H1 (cell line): ENCODE results near the gene CHD6. TPM values are rescaled to one million over a fixed set of nuclear protein-coding genes. Genes with fewer than 3 reads are reported as not detected.

Experiments
- E2F6 ChIP-seq: IDR thresholded peaks from 2 replicates; pipeline ENCODE4 v1.6.1; 2012; ENCODE audit warnings: inconsistent platforms
- HDAC2 ChIP-seq, 2 experiments: fragments of 300-600 bp in 1 of 2; sonication (generic) in 1 of 2; IDR thresholded peaks; 2 replicates each; pipeline ENCODE4 v1.6.1; 2011 to 2012; ENCODE audit warnings: low read depth in 2 of 2, low read length in 2 of 2, mild to moderate bottlenecking in 2 of 2, moderate library complexity in 2 of 2, borderline replicate concordance in 1 of 2, inconsistent platforms in 1 of 2
- POLR2AphosphoS5 ChIP-seq: IDR thresholded peaks from 2 replicates; pipeline ENCODE4 v1.6.1; 2011; ENCODE audit warnings: low read depth, low read length
- USF2 ChIP-seq: IDR thresholded peaks from 2 replicates; pipeline ENCODE4 v1.6.1; 2011; ENCODE audit warnings: low read length, improper control_type of control experiment
- polyA plus RNA-seq, 7 experiments: library from polyadenylated mRNA; depleted of rRNA in 3 of 7; stranded (reverse) in 5 of 7; unstranded in 2 of 7; fragments of >200 nt in 5 of 7; fragments of 200-250 nt in 2 of 7; gene quantifications; 1 replicate in 5 of 7; 2 replicates in 1 of 7; 4 replicates in 1 of 7; pipeline versions ENCODE4 v1.2.1 to v1.2.3, GENCODE V29; 2011 to 2013; ENCODE audit warnings: missing spikeins in 2 of 7, mixed read lengths in 2 of 7
- total RNA-seq: library from RNA; stranded (reverse); fragmentation: NEBNext Ultra II Directional; extraction: Animal tissue kit (Norgen Biotek cat#: 25700); gene quantifications from 2 replicates; pipeline ENCODE4 v1.2.1, GENCODE V29; 2021

The CHD6 gene
- total and polyA plus RNA-seq, 2 of the 8 experiments (the other 6 are each of a cell fraction or from before 2014, with no cell fraction given) = 11.1 to 62.9 TPM

GRCh38 chr20:41446456-41446855 lies 171.7 kb downstream of the CHD6 start (continued):
- TF ChIP-seq E2F6 (no peak), POLR2AphosphoS5 (no peak), HDAC2 (IDR thresholded peaks at IDR 0.05; ENCODE audit: borderline replicate concordance in 1 of 2, low read depth in 2 of 2, low read length in 2 of 2) (no peak), USF2 (no peak)
